Stimulated activated CD8-positive, alpha-beta memory T cell treated with anti-CD3 and anti-CD28 coated beads, Interleukin-2, amount 100 ng/mL, for 1 hour (primary cell): ENCODE data around the gene HOXC12.

Source experiments
- DNase-seq, 2 donors: peaks; one replicate each; pipeline ENCODE4 v3.0.0-alpha.2; 2020; ENCODE audit warnings: low read depth in 2 of 2

The HOXC12 gene

GRCh38 chr12:53983950-53984572, 29.4 kb downstream of the HOXC12 start:
- no peak for DNase-seq

- peak; percentile 29 to 65 for DNase-seq
Observed at GRCh38 chr12:53984901-53985691, 30.4 kb downstream of the HOXC12 start, which contains the start of gene HOXC10. HOXC10 (plus strand) TSS chr12:53985146; CDS start chr12:53985260, 114 bp downstream.

- DNase-seq, result no peak
Observed at GRCh38 chr12:53985692-53985993, 30.9 kb downstream of the HOXC12 start.

GRCh38 chr12:53985994-53986685, 31.4 kb downstream of the HOXC12 start:
- no peak for DNase-seq

GRCh38 chr12:53986686-53987483, 32.2 kb downstream of the HOXC12 start:
- no peak for DNase-seq

GRCh38 chr12:53987787-53988230, 33.1 kb downstream of the HOXC12 start:
- DNase-seq, result no peak

- DNase-seq, result no peak
Observed at GRCh38 chr12:53988541-53989226, 34.0 kb downstream of the HOXC12 start.

GRCh38 chr12:53989227-53990113, 34.8 kb downstream of the HOXC12 start:
- DNase-seq, result no peak

GRCh38 chr12:53990311-53991076, 35.8 kb downstream of the HOXC12 start:
- no peak for DNase-seq

- no peak for DNase-seq
Observed at GRCh38 chr12:53991077-53991460, 36.4 kb downstream of the HOXC12 start.

GRCh38 chr12:53992377-53992889, 37.7 kb downstream of the HOXC12 start:
- DNase-seq, result no peak

- DNase-seq, result no peak
Observed at GRCh38 chr12:53993162-53994008, 38.7 kb downstream of the HOXC12 start.

GRCh38 chr12:53994009-53994263, 39.2 kb downstream of the HOXC12 start:
- no peak for DNase-seq

- DNase-seq, result no peak
Observed at GRCh38 chr12:53994264-53995001, 39.7 kb downstream of the HOXC12 start.

GRCh38 chr12:53995002-53995377, 40.3 kb downstream of the HOXC12 start:
- DNase-seq, result no peak

- DNase-seq, result no peak
Observed at GRCh38 chr12:53995378-53996239, 40.9 kb downstream of the HOXC12 start.
